ENCODE results near the gene OSTN.

Gene OSTN

DNA sequence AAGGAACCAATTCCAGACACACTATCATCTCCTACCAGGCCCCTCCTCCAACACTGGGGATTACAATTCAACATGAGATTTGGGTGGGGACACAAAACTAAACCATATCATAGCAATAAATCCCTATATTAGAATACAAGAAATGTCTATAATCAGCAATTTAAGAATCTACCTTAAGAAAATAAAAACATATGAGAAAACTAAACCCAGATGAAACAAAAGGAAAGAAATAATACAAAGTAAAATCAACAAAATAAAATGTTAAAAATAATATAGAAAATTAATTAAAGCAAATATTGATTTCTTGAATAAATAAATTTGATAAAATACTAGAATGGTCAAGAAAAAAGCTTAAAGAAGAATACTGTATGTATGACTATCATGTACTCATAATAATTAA lies 6.1 kb upstream of the OSTN start:
- Histone ChIP-seq H3K27ac (no peak overlapping the region), H3K36me3 (ENCODE audit: insufficient read depth) (no peaks in the 10 kb centered on the region), H3K4me2 (no peak overlapping the region), H2AFZ (ENCODE audit: low read depth) (no peak overlapping the region), H3K4me1 (ENCODE audit: low read depth, poor library complexity, severe bottlenecking) (no peaks in the 10 kb centered on the region), H3K4me3 (IDR thresholded peaks at IDR 0.05; ENCODE audit: insufficient read depth, low read depth, low read length) (no peak overlapping the region), H3K27me3 (ENCODE audit: insufficient read depth, low read depth) (no peaks in the 10 kb centered on the region), H3K79me2 (ENCODE audit: insufficient read depth, low read depth) (no peaks in the 10 kb centered on the region), H3K9ac (no peak overlapping the region), H4K20me1 (ENCODE audit: insufficient read depth) (no peaks in the 10 kb centered on the region)
- TF ChIP-seq, protein P1, sequence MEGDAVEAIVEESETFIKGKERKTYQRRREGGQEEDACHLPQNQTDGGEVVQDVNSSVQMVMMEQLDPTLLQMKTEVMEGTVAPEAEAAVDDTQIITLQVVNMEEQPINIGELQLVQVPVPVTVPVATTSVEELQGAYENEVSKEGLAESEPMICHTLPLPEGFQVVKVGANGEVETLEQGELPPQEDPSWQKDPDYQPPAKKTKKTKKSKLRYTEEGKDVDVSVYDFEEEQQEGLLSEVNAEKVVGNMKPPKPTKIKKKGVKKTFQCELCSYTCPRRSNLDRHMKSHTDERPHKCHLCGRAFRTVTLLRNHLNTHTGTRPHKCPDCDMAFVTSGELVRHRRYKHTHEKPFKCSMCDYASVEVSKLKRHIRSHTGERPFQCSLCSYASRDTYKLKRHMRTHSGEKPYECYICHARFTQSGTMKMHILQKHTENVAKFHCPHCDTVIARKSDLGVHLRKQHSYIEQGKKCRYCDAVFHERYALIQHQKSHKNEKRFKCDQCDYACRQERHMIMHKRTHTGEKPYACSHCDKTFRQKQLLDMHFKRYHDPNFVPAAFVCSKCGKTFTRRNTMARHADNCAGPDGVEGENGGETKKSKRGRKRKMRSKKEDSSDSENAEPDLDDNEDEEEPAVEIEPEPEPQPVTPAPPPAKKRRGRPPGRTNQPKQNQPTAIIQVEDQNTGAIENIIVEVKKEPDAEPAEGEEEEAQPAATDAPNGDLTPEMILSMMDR (conservative IDR thresholded peaks at IDR 0.05; ENCODE audit: low read depth, low read length) = no peak

GRCh38 chr3:191197761-191198306 lies 1.2 kb upstream of the OSTN start:
- Histone ChIP-seq H3K27ac (no peak overlapping the region), H3K27me3 (ENCODE audit: insufficient read depth, low read depth) (no peaks in the 10 kb centered on the region), H3K4me2 (no peak overlapping the region), H3K36me3 (ENCODE audit: insufficient read depth) (no peaks in the 10 kb centered on the region), H3K4me1 (ENCODE audit: low read depth, poor library complexity, severe bottlenecking) (no peaks in the 10 kb centered on the region), H3K9ac (no peak overlapping the region), H2AFZ (ENCODE audit: low read depth) (no peak overlapping the region), H4K20me1 (ENCODE audit: insufficient read depth) (no peaks in the 10 kb centered on the region), H3K79me2 (ENCODE audit: insufficient read depth, low read depth) (no peaks in the 10 kb centered on the region), H3K4me3 (IDR thresholded peaks at IDR 0.05; ENCODE audit: insufficient read depth, low read depth, low read length) (no peak overlapping the region)
- TF ChIP-seq, protein P1 (conservative IDR thresholded peaks at IDR 0.05; ENCODE audit: low read depth, low read length) = no peak

GRCh38 chr3:191198480-191198879 lies 561 bp upstream of the OSTN start:
- no peak overlapping the region for H3K9ac ChIP-seq
- no peak overlapping the region for H2AFZ ChIP-seq (ENCODE audit: low read depth)
- no peak overlapping the region for H3K4me3 ChIP-seq (IDR thresholded peaks at IDR 0.05; ENCODE audit: insufficient read depth, low read depth, low read length)
- H3K4me2 ChIP-seq = no peak overlapping the region
- no peaks in the 10 kb centered on the region for H3K27me3 ChIP-seq (ENCODE audit: insufficient read depth, low read depth)
- no peaks in the 10 kb centered on the region for H4K20me1 ChIP-seq (ENCODE audit: insufficient read depth)
- no peaks in the 10 kb centered on the region for H3K4me1 ChIP-seq (ENCODE audit: low read depth, poor library complexity, severe bottlenecking)
- TF ChIP-seq, protein P1 (conservative IDR thresholded peaks at IDR 0.05; ENCODE audit: low read depth, low read length) = no peak
- H3K27ac ChIP-seq = no peak overlapping the region
- no peaks in the 10 kb centered on the region for H3K79me2 ChIP-seq (ENCODE audit: insufficient read depth, low read depth)
- H3K36me3 ChIP-seq (ENCODE audit: insufficient read depth) = no peaks in the 10 kb centered on the region

DNA sequence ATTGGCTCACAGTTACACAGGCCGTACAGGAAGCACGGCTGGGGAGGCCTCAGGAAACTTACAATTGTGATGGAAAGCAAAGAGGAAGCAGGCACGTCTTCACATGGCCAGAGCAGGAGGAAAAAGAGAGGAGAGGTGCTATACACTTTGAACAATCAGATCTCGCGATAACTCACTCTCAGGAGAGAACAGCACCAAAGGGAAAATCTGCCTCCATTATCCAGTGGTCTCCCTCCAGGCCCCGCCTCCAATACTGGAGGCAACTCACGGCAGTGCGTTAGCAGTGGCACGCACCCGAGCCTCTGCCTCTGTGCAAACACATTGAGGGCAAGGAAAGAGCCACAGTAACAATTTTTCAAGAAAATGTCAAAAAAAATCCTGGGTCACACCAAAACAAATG lies 11.0 kb downstream of the OSTN start:
- no peak overlapping the region for H3K27ac ChIP-seq
- H3K4me3 ChIP-seq (IDR thresholded peaks at IDR 0.05; ENCODE audit: insufficient read depth, low read depth, low read length) = no peak overlapping the region
- no peaks in the 10 kb centered on the region for H3K36me3 ChIP-seq (ENCODE audit: insufficient read depth)
- no peak overlapping the region for H3K4me2 ChIP-seq
- no peaks in the 10 kb centered on the region for H3K27me3 ChIP-seq (ENCODE audit: insufficient read depth, low read depth)
- no peaks in the 10 kb centered on the region for H4K20me1 ChIP-seq (ENCODE audit: insufficient read depth)
- no peak overlapping the region for H3K9ac ChIP-seq
- no peak overlapping the region for H2AFZ ChIP-seq (ENCODE audit: low read depth)
- no peaks in the 10 kb centered on the region for H3K4me1 ChIP-seq (ENCODE audit: low read depth, poor library complexity, severe bottlenecking)
- no peaks in the 10 kb centered on the region for H3K79me2 ChIP-seq (ENCODE audit: insufficient read depth, low read depth)
- TF ChIP-seq, protein P1 (conservative IDR thresholded peaks at IDR 0.05; ENCODE audit: low read depth, low read length) = no peak

Measured in KMS-11 (cell line).